Stimulated activated CD4-positive, alpha-beta T cell treated with anti-CD3 and anti-CD28 coated beads, Interleukin-4, amount 100 ng/mL, for 24 hours (primary cell): ENCODE data around the gene OR10G4.
"Not testable (repeated sequence)": the region's sequence is repeated elsewhere in the genome, so short reads cannot be mapped to it uniquely, and the experiment has no call there.

Experiments used
- DNase-seq: peaks from one replicate; pipeline ENCODE4 v3.0.0-alpha.2; 2020

OR10G4 gene, protein sequence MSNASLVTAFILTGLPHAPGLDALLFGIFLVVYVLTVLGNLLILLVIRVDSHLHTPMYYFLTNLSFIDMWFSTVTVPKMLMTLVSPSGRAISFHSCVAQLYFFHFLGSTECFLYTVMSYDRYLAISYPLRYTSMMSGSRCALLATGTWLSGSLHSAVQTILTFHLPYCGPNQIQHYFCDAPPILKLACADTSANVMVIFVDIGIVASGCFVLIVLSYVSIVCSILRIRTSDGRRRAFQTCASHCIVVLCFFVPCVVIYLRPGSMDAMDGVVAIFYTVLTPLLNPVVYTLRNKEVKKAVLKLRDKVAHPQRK

DNA sequence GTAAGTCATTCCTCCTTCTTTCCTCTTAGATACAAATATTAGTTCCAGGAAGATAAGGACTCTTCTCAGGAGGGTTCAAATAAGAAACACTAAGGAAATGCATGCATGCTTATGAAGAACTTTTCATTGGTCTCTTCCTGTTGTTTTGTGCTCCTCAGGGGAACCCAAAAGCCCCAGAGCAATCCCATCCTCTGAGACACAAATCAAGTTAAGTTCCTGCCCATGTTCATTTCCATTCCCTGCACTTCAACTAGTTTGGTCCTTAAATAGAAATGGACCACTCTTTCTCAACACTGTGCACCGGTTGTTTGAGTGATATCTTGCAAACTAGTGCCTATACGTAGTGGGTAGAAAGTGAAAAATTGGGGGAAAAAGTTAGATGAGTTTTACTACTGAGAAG, at the start of gene OR10G4:
TSS of gene OR10G4 (plus strand) at position 301 of the 400 bp plus-strand sequence. CDS start 2,578 bp downstream, outside the sequence.
- DNase-seq: no peak

DNA sequence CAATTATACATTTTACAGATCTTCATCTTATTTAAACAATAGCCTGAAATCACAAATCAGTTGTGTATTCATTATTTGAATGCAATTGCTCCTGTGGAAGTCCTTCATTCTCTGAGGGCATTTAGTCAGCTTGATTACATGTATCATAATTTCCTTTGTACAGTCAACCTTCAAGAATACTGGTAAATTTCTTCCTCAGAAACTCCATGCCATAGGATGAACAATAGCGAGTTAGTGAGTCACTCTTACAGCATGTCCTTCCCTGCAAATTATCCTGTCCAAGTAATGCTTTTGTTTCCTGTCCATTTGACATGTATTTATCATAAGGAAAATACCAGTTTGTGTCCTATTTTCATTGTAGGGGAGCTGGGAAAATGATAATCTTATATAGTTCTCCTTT, 39.0 kb upstream of the OR10G4 start:
- no peak for DNase-seq

DNA sequence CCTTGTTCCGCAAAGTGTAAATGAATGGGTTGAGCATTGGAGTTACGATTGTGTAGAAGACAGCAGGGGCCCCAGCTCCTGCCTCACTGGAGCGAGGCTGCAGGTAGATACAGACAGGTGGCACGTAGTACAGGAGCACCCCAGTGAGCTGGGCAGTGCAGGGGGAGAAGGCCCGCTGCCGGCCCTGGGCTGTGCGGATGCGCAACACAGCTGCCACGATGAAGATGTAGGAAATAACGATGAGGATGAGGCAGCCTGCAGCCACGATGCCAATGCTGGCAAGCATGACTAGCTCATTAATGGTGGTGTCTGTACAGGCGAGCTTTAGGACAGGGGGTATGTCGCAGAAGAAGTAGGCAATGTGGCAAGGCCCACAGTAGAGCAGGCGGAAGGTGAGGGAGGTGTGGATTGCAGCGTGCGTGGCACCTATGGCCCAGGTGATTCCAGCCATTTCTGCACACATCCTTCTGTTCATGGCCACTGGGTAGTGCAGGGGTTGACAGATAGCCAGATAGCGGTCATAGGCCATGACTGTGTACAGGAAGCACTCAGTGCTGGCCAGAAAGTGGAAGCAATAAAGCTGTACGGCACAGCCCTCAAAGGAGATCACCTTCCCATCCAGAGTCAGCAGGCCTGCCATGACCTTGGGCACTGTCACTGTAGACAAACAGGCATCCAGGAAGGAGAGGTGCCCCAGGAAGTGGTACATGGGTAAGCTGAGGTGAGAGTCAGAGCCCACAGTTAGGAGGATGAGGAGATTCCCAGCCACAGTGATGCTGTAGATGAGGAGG, 35.8 kb upstream of the OR10G4 start:
- no peak for DNase-seq

DNA sequence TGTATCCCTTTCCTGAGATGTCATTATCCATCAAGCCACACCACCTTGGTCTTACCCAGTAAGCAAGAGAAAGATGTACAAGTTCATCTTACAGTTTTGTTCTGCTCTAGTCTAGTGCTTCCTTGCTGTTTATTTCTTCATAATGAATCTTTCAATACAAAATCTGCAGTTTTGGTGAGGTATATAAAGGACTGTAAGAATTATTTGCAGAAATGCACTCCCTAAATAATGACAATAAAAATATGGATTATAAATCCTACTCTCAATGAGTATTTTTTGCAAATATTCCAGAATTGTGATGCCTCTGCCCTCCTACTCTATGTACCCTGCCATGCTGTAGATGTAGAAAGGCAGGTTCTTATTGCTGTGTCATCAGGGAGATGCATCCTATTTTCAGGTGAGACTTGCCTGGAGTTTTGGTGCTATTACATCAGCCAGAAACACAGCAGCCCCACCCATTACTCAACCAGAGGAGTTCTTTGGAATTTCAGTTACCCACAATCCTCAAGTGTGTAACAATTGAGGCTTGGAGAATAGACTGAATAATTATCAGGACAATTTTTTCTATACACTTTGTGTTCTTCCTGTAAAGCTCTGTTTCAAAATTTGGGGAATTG, 35.0 kb upstream of the OR10G4 start, which contains the start of gene OR10S1:
TSS of gene OR10S1 (minus strand) at position 51 of the 617 bp plus-strand sequence. CDS start 117 bp downstream, outside the sequence.
- no peak for DNase-seq

DNA sequence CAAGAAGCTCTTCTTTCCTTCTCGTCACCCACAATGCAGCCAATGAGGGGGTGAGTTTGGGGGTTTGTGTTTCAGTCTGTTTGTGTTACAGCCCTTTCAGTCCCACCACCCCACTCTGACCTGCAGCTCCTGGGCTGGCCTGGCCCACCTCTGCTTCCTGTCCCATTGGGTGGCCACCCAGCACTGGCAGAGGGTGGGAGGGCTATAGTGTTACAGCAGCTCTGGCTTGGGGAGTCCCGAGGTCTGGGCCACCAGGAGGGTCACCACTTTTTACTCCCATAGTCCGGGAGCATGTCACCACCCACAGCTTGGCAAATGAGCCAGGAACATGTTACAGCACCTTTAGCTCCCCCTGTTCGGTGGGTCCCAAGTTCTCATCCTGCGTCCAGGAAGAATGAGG, 33.5 kb upstream of the OR10G4 start:
- no peak for DNase-seq

DNA sequence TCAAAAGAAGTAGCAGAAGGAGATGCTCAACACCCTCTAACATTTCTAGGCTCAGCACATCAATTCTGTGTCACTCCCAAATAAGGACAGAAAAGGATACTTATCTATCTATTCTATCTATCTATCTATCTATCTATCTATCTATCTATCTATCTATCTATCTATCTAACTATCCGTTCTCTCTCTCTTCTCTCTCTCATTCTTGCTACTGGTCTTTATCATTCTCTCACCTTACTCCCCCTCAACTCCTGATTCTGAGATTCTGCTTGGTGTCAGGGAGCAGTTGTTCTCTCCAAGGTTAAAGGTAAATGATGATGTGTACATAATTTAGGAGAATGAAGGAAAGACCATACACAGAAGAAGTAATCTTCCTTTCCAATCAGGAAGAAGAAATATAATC, 17.7 kb upstream of the OR10G4 start, which contains the start of gene OR10G6:
TSS of gene OR10G6 (minus strand) at position 43 of the 400 bp plus-strand sequence. CDS start at position 43, 0 bp downstream.
- no peak for DNase-seq

DNA sequence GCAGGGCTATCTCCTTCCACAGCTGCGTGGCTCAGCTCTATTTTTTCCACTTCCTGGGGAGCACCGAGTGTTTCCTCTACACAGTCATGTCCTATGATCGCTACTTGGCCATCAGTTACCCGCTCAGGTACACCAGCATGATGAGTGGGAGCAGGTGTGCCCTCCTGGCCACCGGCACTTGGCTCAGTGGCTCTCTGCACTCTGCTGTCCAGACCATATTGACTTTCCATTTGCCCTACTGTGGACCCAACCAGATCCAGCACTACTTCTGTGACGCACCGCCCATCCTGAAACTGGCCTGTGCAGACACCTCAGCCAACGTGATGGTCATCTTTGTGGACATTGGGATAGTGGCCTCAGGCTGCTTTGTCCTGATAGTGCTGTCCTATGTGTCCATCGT, 3.0 kb downstream of the OR10G4 start:
- DNase-seq: not testable (repeated sequence)

DNA sequence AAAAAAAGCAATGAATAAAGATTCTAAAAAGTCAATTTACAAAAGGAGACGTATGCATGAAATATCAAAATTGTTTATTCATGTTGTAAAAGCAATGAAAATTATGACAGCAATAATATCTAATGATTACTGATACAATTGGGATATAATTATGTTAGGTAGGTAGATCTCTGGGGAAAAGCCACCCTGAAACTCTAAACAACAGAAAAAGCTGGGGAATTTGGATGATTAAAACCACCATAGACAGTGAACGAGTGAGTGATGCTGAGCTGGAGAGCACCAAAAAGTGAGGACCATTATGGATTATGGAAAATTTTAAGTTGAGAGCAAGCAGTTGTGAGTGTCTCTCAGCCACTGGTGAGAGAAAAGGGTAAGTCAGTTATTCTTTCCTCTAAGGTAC, 13.7 kb downstream of the OR10G4 start, which contains the start of gene OR10G8:
TSS of gene OR10G8 (plus strand) at position 301 of the 400 bp plus-strand sequence. CDS start 2,825 bp downstream, outside the sequence.
- no peak for DNase-seq

DNA sequence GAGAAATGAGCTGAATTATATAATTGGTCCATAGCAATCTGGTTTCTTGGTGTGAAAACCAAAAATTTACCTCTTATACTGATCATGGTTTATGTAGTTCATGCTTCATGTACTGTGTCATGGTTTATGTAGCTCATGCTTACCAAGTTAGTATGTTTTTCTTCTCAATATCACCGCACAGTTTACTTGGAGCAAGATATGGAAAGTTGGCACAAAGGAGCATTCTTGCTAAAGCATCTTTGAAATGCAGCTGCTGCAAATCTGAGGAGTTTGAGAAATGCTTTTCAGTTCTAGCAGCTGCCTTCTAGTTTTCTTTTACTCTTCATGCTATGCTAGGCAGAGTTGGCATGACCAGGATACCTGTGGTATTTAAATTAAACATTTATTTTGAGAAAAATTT, 23.9 kb downstream of the OR10G4 start:
- no peak for DNase-seq

DNA sequence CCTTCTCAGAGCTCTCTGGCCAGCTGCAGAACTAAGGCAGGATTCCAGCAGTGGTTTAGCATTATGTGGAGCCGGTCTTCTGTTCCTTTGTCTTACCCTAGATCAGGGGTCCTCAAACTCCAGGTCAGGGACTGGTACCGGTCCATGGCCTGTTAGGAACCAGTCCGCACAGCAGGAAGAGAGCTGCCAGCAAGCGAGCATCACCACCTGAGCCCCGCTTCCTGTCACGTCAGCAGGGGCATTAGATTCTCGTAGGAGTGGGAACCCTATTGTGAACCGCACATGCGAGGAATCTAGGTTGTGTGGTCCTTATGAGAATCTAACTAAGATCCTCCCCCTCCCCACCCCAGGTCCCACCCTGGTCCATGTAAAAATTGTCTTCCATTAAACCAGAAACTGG, 26.8 kb downstream of the OR10G4 start:
- no peak for DNase-seq

DNA sequence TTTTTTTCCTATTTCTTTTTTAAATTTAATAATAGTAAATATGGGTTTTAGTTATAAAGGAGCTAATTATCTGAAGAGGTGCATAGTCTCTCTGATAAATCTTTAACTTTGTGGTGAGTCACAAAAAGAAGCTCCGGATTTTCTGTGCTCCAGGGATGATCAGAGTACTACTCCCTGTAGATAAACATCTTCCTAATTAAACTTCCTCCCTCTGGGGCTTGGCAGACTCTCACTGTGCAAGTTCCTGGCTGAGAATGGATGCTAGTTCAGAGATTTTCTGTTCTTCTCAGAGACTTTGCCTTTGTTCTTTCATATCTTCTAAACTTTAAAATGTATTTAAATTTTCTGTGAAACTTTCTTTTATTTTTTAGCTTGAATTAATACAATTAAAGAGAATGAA, 28.5 kb downstream of the OR10G4 start, which contains the start of gene OR10G7:
TSS of gene OR10G7 (minus strand) at position 72 of the 400 bp plus-strand sequence. CDS start 2,324 bp downstream, outside the sequence.
- no peak for DNase-seq

DNA sequence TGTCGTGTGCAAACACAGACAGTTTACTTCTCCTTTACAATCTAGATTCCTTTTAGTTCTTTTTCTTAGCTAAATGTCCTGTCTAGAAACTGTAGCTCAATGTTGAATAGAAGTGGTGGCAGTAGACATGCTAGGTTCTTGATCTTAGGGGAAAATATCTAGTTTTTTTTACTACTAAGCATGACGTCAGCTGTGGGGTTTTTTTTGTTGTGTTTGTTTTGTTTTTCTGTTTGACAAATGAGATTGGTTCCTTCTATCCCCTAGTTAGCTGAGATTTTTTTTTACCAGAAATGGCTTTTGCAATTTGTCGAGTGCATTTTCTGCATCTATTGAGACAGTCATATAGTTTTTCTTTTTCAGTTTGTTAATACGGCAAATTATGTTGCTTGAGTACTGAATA, 30.6 kb downstream of the OR10G4 start:
- no peak for DNase-seq

DNA sequence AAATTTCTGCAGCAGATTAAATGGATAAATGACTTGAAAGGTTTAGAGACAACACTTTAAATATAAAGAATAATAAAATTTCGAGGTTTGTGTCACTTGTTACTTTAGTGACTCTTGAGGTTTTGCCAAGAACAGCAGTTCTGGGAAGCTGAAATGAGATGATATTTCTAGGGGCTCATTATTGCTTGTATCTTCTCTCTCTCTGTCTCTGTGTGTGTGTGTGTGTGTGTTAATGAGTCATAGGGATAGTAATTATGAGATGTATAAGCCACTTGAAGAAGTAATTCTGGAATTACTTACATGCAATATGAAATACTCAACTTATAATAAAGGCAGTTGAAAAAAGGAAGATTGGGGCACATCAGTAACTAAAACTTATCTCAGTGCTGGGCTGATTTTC, 38.0 kb downstream of the OR10G4 start:
- no peak for DNase-seq

DNA sequence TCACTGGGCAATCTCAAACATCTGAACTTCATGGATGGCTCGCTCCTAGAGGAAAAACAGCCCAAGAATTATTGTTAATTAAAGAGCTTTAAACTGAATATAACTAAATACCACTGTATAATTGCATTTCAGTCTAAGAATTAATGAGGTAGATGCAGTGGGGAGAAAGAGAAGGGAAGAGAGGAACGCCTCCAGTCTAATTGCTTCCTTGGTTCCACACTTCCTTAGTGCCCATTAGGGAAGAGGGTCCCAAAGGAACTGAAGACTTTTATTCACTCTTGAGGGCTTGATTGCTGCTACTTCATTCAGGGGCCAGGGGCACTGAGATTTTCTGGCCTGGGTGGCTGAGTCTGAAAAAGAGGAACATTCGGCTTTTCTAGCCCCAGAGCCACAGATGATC, 40.2 kb downstream of the OR10G4 start:
- no peak for DNase-seq
